Thymus (tissue), 11 donors: ENCODE results near the gene HTATSF1. TPM values are rescaled to one million over a fixed set of nuclear protein-coding genes. Genes with fewer than 3 reads are reported as not detected.

Experiments
- DNase-seq, 9 donors: peaks; one replicate each; pipeline ENCODE4 v3.0.0-alpha.2; 2013; ENCODE audit warnings: low spot score in 9 of 9, low read depth in 6 of 9, missing footprints in 1 of 9
- H3K27ac ChIP-seq, 2 donors: one replicate each; pipeline ENCODE4 v1.5.1; 2013; ENCODE audit warnings: control low read depth in 1 of 2, low read depth in 1 of 2, low read length in 1 of 2, mild to moderate bottlenecking in 1 of 2, moderate library complexity in 1 of 2
- H3K27me3 ChIP-seq, 2 donors: one replicate each; pipeline ENCODE4 v1.5.1; 2013; ENCODE audit warnings: low read length in 1 of 2; ENCODE audit not compliant: control insufficient read depth in 2 of 2, insufficient read depth in 1 of 2
- H3K36me3 ChIP-seq, 2 donors: one replicate each; pipeline ENCODE4 v1.5.1; 2013; ENCODE audit warnings: low read length in 1 of 2, mild to moderate bottlenecking in 1 of 2, moderate library complexity in 1 of 2; ENCODE audit not compliant: control insufficient read depth in 2 of 2, insufficient read depth in 2 of 2
- H3K4me1 ChIP-seq, 2 donors: one replicate each; pipeline ENCODE4 v1.5.1; 2013; ENCODE audit warnings: low read length in 2 of 2; ENCODE audit not compliant: control insufficient read depth in 2 of 2, insufficient read depth in 2 of 2
- H3K4me3 ChIP-seq, 2 donors: one replicate each; pipeline ENCODE4 v1.5.1; 2013; ENCODE audit warnings: low read length in 2 of 2, control low read depth in 1 of 2, mild to moderate bottlenecking in 1 of 2
- H3K9me3 ChIP-seq, 2 donors: one replicate each; pipeline ENCODE4 v1.5.1; 2013; ENCODE audit warnings: low read length in 1 of 2, mild to moderate bottlenecking in 1 of 2; ENCODE audit not compliant: control insufficient read depth in 2 of 2, insufficient read depth in 1 of 2
- WGBS: extraction: QIAGEN DNeasy Blood & Tissue Kit; methylation state at CpG from one replicate; pipeline ENCODE4 v1.1.7; 2013; 5-methylcytosine and 5-hydroxymethylcytosine counted together
- polyA plus RNA-seq: library from polyadenylated mRNA; stranded (reverse); fragments of 200-250 nt; gene quantifications from one replicate; pipeline ENCODE4 v1.2.3, GENCODE V29; 2013
- total RNA-seq: library from RNA; stranded (reverse); fragments of 120-200 nt; gene quantifications from one replicate; pipeline ENCODE4 v1.2.4, GENCODE V29; 2013
- donor health status: healthy.

HTATSF1 gene
- total and polyA plus RNA-seq, 2 donors, result 36.5 to 48.7 TPM

DNA sequence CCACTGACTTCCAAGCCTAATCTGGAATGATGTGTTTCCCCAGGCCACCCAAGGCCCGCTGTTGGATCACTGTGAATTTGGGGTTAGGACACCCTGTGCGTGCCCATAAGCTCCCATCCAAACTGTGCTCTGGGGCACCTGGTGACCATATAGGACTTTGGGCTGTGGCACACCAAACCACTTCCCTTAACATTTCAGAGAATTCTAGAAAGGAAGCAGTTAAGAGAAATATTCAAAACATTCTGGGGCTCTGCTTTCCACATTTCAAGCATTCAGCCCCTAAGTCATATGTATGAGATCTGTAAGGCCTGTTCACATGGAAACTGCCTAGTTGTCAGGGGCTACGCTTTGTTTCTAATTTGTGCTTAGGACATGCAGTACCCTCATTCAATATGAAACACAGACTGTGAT lies 49.0 kb downstream of the HTATSF1 start:
- no peak overlapping the region for H3K4me3 ChIP-seq
- no peak overlapping the region for H3K27ac ChIP-seq
- WGBS, result 72% methylated on average over 3 of the region's 3 CpGs
- no peaks in the 10 kb centered on the region for H3K9me3 ChIP-seq
- no peaks in the 10 kb centered on the region for H3K27me3 ChIP-seq
- no peaks in the 10 kb centered on the region for H3K4me1 ChIP-seq
- H3K36me3 ChIP-seq, result no peaks in the 10 kb centered on the region
- DNase-seq, result peak in 1 of 9 donors; percentile 10

DNA sequence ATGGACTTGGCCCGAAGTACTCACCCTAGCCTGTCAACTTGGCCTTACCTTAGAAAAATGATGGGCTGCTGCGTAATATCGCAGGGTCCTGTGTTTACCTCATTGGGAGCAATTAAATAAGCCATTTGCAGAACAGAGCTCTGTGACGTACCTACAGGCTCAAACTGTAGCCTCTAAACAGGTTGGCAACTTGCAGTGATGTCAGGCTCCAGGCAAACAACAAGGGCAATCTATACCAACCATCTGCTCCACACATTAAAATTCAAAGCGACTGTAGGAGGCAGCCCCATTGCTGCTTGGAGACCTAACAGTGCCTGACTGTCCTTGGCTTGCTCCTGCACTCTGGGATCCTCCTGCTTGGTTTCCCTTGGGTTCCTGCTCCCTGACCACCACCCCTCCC lies 51.8 kb downstream of the HTATSF1 start:
- 96% methylated on average over 5 of the region's 5 CpGs for WGBS
- H3K9me3 ChIP-seq, result no peaks in the 10 kb centered on the region
- no peaks in the 10 kb centered on the region for H3K36me3 ChIP-seq
- no peak overlapping the region for H3K27ac ChIP-seq
- H3K4me3 ChIP-seq, result no peak overlapping the region
- no peak for DNase-seq
- no peaks in the 10 kb centered on the region for H3K4me1 ChIP-seq
- no peaks in the 10 kb centered on the region for H3K27me3 ChIP-seq

DNA sequence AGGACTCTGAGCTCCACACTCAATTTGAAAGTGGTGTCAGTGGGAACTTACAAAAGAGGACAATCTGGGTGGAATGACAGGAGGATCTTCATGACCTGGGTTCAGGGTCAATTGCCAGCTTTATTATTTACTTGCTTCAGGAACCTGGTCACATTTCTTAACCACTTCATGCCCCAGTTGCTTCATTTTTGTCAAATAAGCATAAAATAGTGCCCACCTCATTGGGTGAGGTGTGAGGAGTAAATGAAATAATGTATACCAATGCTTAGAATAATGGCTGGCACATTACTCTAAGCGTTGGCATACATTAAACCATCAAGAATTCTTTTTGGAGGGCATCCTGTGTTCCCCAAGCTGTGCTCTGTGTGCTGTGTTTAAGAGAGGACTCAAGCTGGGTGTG lies 54.0 kb downstream of the HTATSF1 start:
- no peaks in the 10 kb centered on the region for H3K9me3 ChIP-seq
- H3K27ac ChIP-seq, result no peak overlapping the region
- no peaks in the 10 kb centered on the region for H3K4me1 ChIP-seq
- 95% methylated on average over 1 of the region's 1 CpG for WGBS
- H3K4me3 ChIP-seq, result no peak overlapping the region
- DNase-seq, result no peak
- no peaks in the 10 kb centered on the region for H3K36me3 ChIP-seq
- H3K27me3 ChIP-seq, result no peaks in the 10 kb centered on the region

DNA sequence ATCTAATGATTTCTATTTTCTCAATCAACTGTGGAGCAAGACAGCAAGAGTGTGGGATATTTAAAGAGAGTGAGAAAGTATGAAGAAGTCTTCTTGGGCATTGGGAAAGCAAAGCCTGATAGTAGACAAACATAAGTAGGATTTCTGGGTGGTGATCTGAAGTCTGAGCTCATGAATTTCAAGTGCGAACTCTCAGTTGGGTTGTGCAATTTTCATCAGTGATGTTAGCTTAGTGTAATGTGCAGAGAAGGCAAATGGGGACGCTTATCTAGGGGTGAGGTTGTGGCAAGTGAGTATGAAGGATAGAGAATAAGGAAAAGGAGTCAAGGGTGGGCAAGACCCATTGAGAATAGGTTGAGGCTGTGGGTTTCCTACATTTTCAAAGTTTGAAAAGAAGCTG lies 58.3 kb downstream of the HTATSF1 start:
- Histone ChIP-seq H3K27me3 (no peaks in the 10 kb centered on the region), H3K9me3 (no peaks in the 10 kb centered on the region), H3K4me3 (no peak overlapping the region), H3K27ac (no peak overlapping the region), H3K36me3 (no peaks in the 10 kb centered on the region), H3K4me1 (no peaks in the 10 kb centered on the region)
- DNase-seq, result no peak
- WGBS, result 96% methylated on average over 2 of the region's 2 CpGs

Other genes with a start within 250 kb of the HTATSF1 start
- 9.2 TPM for gene MAP7D3, start 246.2 kb upstream of the HTATSF1 start, total RNA-seq
- 9.4 TPM for gene MAP7D3, start 246.2 kb upstream of the HTATSF1 start, polyA plus RNA-seq
- gene ADGRG4, start 196.6 kb upstream of the HTATSF1 start, total RNA-seq, result under 0.01 TPM
- gene ADGRG4, start 196.6 kb upstream of the HTATSF1 start, polyA plus RNA-seq, result 0.02 TPM
- gene BRS3, start 9.6 kb upstream of the HTATSF1 start, total RNA-seq, result 0.05 TPM
- gene BRS3, start 9.6 kb upstream of the HTATSF1 start, polyA plus RNA-seq, result 0.27 TPM
- gene VGLL1, start 34.6 kb downstream of the HTATSF1 start, total RNA-seq, result 0.09 TPM
- gene VGLL1, start 34.6 kb downstream of the HTATSF1 start, polyA plus RNA-seq, result 0.62 TPM
- 9.2 TPM for gene CD40LG, start 150.6 kb downstream of the HTATSF1 start, total RNA-seq
- 4.3 TPM for gene CD40LG, start 150.6 kb downstream of the HTATSF1 start, polyA plus RNA-seq